ENCODE data around the gene PAPPA2.

PAPPA2 gene

GRCh38 chr1:176880955-176881595, 418.1 kb downstream of the PAPPA2 start:
- in situ Hi-C loops (cut with HindIII; ENCODE audit: low sequenced_read_pairs): no loop called here

GRCh38 chr1:176884286-176884685, 421.3 kb downstream of the PAPPA2 start:
- in situ Hi-C loops (cut with HindIII; ENCODE audit: low sequenced_read_pairs): no loop called here

GRCh38 chr1:176884911-176885310, 421.9 kb downstream of the PAPPA2 start:
- in situ Hi-C loops (cut with HindIII; ENCODE audit: low sequenced_read_pairs): no loop called here

- in situ Hi-C loops (cut with HindIII; ENCODE audit: low sequenced_read_pairs): no loop called here
These were observed 422.4 kb downstream of the PAPPA2 start for GRCh38 chr1:176885341-176885740.

GRCh38 chr1:176885751-176886150, 422.8 kb downstream of the PAPPA2 start:
- in situ Hi-C loops (cut with HindIII; ENCODE audit: low sequenced_read_pairs): no loop called here

- in situ Hi-C loops (cut with HindIII; ENCODE audit: low sequenced_read_pairs): no loop called here
These were observed 425.6 kb downstream of the PAPPA2 start for GRCh38 chr1:176888471-176889032.

GRCh38 chr1:176893625-176894352, 430.8 kb downstream of the PAPPA2 start:
- in situ Hi-C loops (cut with HindIII; ENCODE audit: low sequenced_read_pairs): no loop called here

GRCh38 chr1:176894450-176894849, 431.5 kb downstream of the PAPPA2 start:
- in situ Hi-C loops (cut with HindIII; ENCODE audit: low sequenced_read_pairs): no loop called here

Data from endothelial cell of hepatic sinusoid (primary cell).